Glutamatergic neuron (in vitro differentiated cells): ENCODE data around the gene MPHOSPH9. TPM values are rescaled to one million over a fixed set of nuclear protein-coding genes. Genes with fewer than 3 reads are reported as not detected.

ENCODE experiments used
- DNase-seq: peaks from one replicate; pipeline ENCODE4 v3.0.0; 2022
- H3K27ac Mint-ChIP-seq: one replicate; pipeline ENCODE4 v1.8.0; 2020; ENCODE audit warnings: mild to moderate bottlenecking, mixed read lengths, inconsistent platforms; ENCODE audit not compliant: unreplicated experiment
- H3K27me3 Mint-ChIP-seq: one replicate; pipeline ENCODE4 v1.8.0; 2020; ENCODE audit warnings: mild to moderate bottlenecking, moderate library complexity, mixed read lengths, inconsistent platforms; ENCODE audit not compliant: unreplicated experiment
- H3K36me3 Mint-ChIP-seq: one replicate; pipeline ENCODE4 v1.8.0; 2020; ENCODE audit warnings: mild to moderate bottlenecking, mixed read lengths, inconsistent platforms; ENCODE audit not compliant: unreplicated experiment
- H3K4me1 Mint-ChIP-seq: one replicate; pipeline ENCODE4 v1.8.0; 2020; ENCODE audit warnings: mild to moderate bottlenecking, low read depth, mixed read lengths, inconsistent platforms; ENCODE audit not compliant: unreplicated experiment
- H3K4me3 Mint-ChIP-seq: one replicate; pipeline ENCODE4 v1.8.0; 2020; ENCODE audit warnings: mild to moderate bottlenecking, mixed read lengths, inconsistent platforms; ENCODE audit not compliant: unreplicated experiment
- H3K9me3 Mint-ChIP-seq: one replicate; pipeline ENCODE4 v1.8.0; 2020; ENCODE audit warnings: mild to moderate bottlenecking, moderate library complexity, mixed read lengths, inconsistent platforms; ENCODE audit not compliant: unreplicated experiment
- long read RNA-seq: library from polyadenylated mRNA; unstranded; transcript quantifications from one replicate; pipeline ENCODE4 v2.0.0, GENCODE V29; 2020; ENCODE audit not compliant: unreplicated experiment
- total RNA-seq: library from RNA; stranded (reverse); fragmentation: NEBNext Ultra II Directional; extraction: Animal tissue kit (Norgen Biotek cat#: 25700); gene quantifications from one replicate; pipeline ENCODE4 v1.2.1, GENCODE V29; 2021; ENCODE audit not compliant: unreplicated experiment
- TF ChIP-seq, protein P1 (sequence below): fragments of 200-600 bp; sonication (generic); IDR thresholded peaks from one replicate; pipeline ENCODE4 v1.5.0; 2021; ENCODE audit not compliant: partially characterized antibody, unreplicated experiment

MPHOSPH9 gene, protein sequence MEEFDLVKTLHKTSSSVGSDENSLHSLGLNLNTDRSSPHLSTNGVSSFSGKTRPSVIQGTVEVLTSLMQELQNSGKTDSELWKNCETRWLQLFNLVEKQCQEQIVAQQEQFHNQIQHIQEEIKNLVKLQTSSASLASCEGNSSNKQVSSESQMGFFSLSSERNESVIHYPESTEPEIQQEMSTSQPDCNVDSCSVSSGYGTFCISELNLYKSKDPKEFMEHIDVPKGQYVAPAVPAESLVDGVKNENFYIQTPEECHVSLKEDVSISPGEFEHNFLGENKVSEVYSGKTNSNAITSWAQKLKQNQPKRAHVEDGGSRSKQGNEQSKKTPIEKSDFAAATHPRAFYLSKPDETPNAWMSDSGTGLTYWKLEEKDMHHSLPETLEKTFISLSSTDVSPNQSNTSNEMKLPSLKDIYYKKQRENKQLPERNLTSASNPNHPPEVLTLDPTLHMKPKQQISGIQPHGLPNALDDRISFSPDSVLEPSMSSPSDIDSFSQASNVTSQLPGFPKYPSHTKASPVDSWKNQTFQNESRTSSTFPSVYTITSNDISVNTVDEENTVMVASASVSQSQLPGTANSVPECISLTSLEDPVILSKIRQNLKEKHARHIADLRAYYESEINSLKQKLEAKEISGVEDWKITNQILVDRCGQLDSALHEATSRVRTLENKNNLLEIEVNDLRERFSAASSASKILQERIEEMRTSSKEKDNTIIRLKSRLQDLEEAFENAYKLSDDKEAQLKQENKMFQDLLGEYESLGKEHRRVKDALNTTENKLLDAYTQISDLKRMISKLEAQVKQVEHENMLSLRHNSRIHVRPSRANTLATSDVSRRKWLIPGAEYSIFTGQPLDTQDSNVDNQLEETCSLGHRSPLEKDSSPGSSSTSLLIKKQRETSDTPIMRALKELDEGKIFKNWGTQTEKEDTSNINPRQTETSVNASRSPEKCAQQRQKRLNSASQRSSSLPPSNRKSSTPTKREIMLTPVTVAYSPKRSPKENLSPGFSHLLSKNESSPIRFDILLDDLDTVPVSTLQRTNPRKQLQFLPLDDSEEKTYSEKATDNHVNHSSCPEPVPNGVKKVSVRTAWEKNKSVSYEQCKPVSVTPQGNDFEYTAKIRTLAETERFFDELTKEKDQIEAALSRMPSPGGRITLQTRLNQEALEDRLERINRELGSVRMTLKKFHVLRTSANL
- 38.4 TPM for total RNA-seq
- long read RNA-seq, partial matches to known transcripts: 0 of 2 reads
- long read RNA-seq, other reads (novel, unspliced or antisense): 2 of 2 reads

DNA sequence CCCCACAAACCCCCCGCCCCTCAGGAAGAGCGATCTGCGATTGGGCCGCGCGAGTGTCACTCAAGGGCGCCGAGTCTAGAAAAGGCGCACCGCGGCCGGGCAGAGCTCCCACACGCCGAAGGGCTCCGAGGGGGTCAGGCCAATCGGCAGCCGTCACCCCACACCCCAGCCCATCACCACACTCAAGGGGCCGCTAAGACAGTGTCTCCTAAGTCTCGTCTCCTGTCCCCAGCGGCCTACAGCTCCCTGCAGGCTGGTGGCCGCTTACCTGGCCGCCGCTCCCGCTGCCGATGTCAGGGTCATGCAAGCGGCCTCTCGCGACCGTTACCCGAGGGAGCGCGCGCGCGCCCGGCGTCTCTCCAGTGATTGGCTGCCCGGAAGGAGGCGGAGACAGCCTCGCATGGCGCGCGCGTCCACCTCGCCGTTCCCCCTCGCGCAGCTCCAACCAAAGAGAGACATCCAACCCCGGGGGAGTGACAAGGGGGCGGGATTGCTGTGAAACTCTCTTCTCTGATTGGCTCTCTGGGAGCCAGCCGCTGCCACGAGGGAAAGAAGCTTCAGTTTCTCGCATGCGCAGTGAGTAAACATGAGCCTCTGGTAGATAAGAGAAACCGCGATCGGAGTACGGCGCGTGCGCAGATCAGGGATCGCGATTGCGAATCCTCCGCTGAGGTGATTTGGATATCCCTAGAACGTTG lies at the start of gene MPHOSPH9, which contains the start of gene MTRFR:
TSS of gene MPHOSPH9 (minus strand) at position 335 of the 698 bp plus-strand sequence. CDS start 2,777 bp downstream, outside the sequence.
TSS of gene MTRFR (plus strand) at position 630 of the 698 bp plus-strand sequence. CDS start 20,239 bp downstream, outside the sequence.
- Mint-ChIP-seq H3K36me3 (no peaks in the 10 kb centered on the region), H3K27me3 (peaks cover 6% of the 10 kb centered on the region), H3K4me1 (peaks cover 8% of the 10 kb centered on the region), H3K27ac (peak within 1 kb of the TSS; percentile 93), H3K4me3 (peak within 1 kb of the TSS; percentile 98), H3K9me3 (peaks cover 3% of the 10 kb centered on the region)
- DNase-seq: peak; percentile 99
- TF ChIP-seq, protein P1, sequence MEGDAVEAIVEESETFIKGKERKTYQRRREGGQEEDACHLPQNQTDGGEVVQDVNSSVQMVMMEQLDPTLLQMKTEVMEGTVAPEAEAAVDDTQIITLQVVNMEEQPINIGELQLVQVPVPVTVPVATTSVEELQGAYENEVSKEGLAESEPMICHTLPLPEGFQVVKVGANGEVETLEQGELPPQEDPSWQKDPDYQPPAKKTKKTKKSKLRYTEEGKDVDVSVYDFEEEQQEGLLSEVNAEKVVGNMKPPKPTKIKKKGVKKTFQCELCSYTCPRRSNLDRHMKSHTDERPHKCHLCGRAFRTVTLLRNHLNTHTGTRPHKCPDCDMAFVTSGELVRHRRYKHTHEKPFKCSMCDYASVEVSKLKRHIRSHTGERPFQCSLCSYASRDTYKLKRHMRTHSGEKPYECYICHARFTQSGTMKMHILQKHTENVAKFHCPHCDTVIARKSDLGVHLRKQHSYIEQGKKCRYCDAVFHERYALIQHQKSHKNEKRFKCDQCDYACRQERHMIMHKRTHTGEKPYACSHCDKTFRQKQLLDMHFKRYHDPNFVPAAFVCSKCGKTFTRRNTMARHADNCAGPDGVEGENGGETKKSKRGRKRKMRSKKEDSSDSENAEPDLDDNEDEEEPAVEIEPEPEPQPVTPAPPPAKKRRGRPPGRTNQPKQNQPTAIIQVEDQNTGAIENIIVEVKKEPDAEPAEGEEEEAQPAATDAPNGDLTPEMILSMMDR: no peak

DNA sequence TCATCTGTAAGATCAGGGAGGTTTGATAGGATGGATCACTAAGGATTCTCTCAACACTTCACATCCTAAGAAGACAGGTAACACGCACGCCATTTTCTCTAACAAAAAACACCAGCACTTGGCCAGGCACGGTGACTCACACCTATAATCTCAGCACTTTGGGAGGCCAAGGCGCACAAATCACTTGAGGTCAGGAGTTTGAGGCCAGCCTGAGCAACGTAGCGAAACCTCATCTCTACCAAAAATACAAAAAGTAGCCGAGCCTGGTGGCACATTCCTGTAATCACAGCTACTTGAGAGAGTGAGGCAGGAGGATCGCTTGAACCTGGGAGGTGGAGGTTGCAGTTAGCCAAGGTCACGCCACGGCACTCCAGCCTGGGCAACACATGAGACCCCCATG lies 49.2 kb upstream of the MPHOSPH9 start:
- Mint-ChIP-seq H3K27ac (no peak overlapping the region), H3K9me3 (no peaks in the 10 kb centered on the region), H3K4me1 (peaks cover 6% of the 10 kb centered on the region), H3K4me3 (no peak overlapping the region), H3K36me3 (no peaks in the 10 kb centered on the region), H3K27me3 (peaks cover 4% of the 10 kb centered on the region)
- DNase-seq: no peak
- TF ChIP-seq, protein P1: no peak

DNA sequence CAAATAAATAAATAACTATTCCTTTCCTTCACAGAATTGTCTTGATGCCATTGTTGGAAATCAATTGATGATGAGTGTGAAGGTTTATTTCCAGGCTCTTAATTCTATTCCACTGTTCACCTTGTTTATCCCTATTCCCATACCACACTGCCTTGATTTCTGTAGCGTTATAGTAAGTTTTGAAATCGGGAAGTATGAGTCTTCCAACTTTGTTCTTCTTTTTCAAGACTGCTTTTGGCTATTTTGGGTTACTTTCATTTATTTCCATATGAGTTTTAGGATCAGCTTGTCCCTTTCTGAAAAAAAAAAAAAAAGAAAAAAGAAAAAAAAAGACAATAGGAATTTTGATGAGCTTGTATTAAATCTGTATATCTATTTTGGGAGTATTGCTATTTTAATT lies 48.0 kb upstream of the MPHOSPH9 start:
- no peaks in the 10 kb centered on the region for H3K36me3 Mint-ChIP-seq
- no peaks in the 10 kb centered on the region for H3K4me1 Mint-ChIP-seq
- TF ChIP-seq, protein P1: no peak
- H3K27ac Mint-ChIP-seq: no peak overlapping the region
- DNase-seq: no peak
- H3K27me3 Mint-ChIP-seq: peaks cover 4% of the 10 kb centered on the region
- H3K4me3 Mint-ChIP-seq: no peak overlapping the region
- H3K9me3 Mint-ChIP-seq: no peaks in the 10 kb centered on the region

DNA sequence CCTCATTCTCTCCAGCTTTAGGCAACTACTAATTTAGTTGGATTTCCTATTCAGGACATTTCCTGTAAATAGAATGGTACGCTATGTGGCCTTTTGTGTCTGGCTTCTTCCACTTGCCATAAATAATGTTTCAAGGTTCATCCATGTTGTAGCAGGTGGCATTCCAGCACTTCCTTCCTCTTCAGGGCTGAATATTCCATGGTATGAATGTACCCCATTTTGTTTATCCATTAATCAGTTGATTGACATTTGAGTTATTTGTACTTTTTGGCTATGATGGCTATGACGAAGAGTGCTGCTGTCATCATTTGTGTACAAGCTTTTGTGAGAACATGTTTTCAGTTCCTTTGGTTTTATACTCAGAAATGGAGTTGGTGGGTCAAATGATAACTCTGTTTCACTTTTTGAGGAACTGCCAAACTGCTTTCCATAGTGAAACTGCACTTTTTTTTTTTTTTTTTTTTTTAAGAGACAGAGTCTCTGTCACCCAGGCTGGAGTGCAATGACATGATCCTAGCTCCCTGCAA lies 45.2 kb upstream of the MPHOSPH9 start:
- TF ChIP-seq, protein P1: no peak
- peaks cover 3% of the 10 kb centered on the region for H3K9me3 Mint-ChIP-seq
- no peak overlapping the region for H3K27ac Mint-ChIP-seq
- no peak for DNase-seq
- H3K27me3 Mint-ChIP-seq: peaks cover 4% of the 10 kb centered on the region
- H3K4me3 Mint-ChIP-seq: no peak overlapping the region
- no peaks in the 10 kb centered on the region for H3K36me3 Mint-ChIP-seq
- H3K4me1 Mint-ChIP-seq: no peaks in the 10 kb centered on the region
